GM23248 (cell line): ENCODE measurements around the gene STOML3. TPM values are rescaled to one million over a fixed set of nuclear protein-coding genes. Genes with fewer than 3 reads are reported as not detected.

ENCODE experiments used
- DNase-seq: peaks from one replicate; pipeline ENCODE4 v3.0.0-alpha.2; 2015
- H2AFZ ChIP-seq: fragments of 200-600 bp; sonication (generic); 2 replicates; pipeline ENCODE4 v1.6.1; 2016; ENCODE audit warnings: antibody characterized with exemption
- H3F3A ChIP-seq: fragments of 200-600 bp; sonication (generic); 2 replicates; pipeline ENCODE4 v1.6.1; 2016; ENCODE audit warnings: mild to moderate bottlenecking, antibody characterized with exemption, mixed run types; ENCODE audit not compliant: insufficient read depth
- H3K27ac ChIP-seq: fragments of 200-600 bp; sonication (generic); 2 replicates; pipeline ENCODE4 v1.5.1; 2016; ENCODE audit warnings: mild to moderate bottlenecking
- H3K27me3 ChIP-seq: fragments of 200-600 bp; sonication (generic); replicated peaks from 2 replicates; pipeline ENCODE4 v1.6.1; 2016; ENCODE audit warnings: mild to moderate bottlenecking; ENCODE audit not compliant: insufficient read depth
- H3K36me3 ChIP-seq: fragments of 200-600 bp; sonication (generic); 2 replicates; pipeline ENCODE4 v1.6.1; 2016; ENCODE audit warnings: low read depth, mild to moderate bottlenecking
- H3K4me1 ChIP-seq: fragments of 200-600 bp; sonication (generic); 2 replicates; pipeline ENCODE4 v1.6.1; 2016; ENCODE audit warnings: mild to moderate bottlenecking; ENCODE audit not compliant: insufficient read depth
- H3K4me2 ChIP-seq: fragments of 200-600 bp; sonication (generic); one replicate; pipeline ENCODE4 v1.6.1; 2016; ENCODE audit warnings: mild to moderate bottlenecking; ENCODE audit not compliant: unreplicated experiment
- H3K4me3 ChIP-seq: fragments of 200-600 bp; sonication (generic); 2 replicates; pipeline ENCODE4 v1.5.1; 2016; ENCODE audit warnings: mild to moderate bottlenecking
- H3K79me2 ChIP-seq: fragments of 200-600 bp; sonication (generic); 2 replicates; pipeline ENCODE4 v1.6.1; 2016; ENCODE audit warnings: mild to moderate bottlenecking; ENCODE audit not compliant: insufficient read depth
- H3K9ac ChIP-seq: fragments of 200-600 bp; sonication (generic); 2 replicates; pipeline ENCODE4 v1.6.1; 2016; ENCODE audit warnings: mild to moderate bottlenecking
- H3K9me2 ChIP-seq: fragments of 200-600 bp; sonication (generic); 2 replicates; pipeline ENCODE4 v1.6.1; 2016; ENCODE audit warnings: mixed run types, mild to moderate bottlenecking, moderate library complexity; ENCODE audit not compliant: insufficient read depth
- H3K9me3 ChIP-seq: fragments of 200-600 bp; sonication (generic); one replicate; pipeline ENCODE4 v1.6.1; 2017; ENCODE audit warnings: low read depth
- H4K20me1 ChIP-seq: fragments of 200-600 bp; sonication (generic); 2 replicates; pipeline ENCODE4 v1.6.0; 2016; ENCODE audit not compliant: insufficient read depth
- EZH2 ChIP-seq: fragments of 200-600 bp; sonication (generic); IDR thresholded peaks from 2 replicates; pipeline ENCODE4 v1.6.1; 2018; ENCODE audit warnings: antibody characterized with exemption, mild to moderate bottlenecking; ENCODE audit not compliant: insufficient read depth, poor library complexity, severe bottlenecking
- EZH2phosphoT487 ChIP-seq: fragments of 200-600 bp; sonication (generic); IDR thresholded peaks from 2 replicates; pipeline ENCODE4 v1.6.1; 2018; ENCODE audit warnings: antibody characterized with exemption, moderate library complexity, mild to moderate bottlenecking, low read depth; ENCODE audit not compliant: insufficient read depth
- WGBS, 2 experiments: methylation state at CpG; one replicate each; pipeline ENCODE4 v1.1.6; 2015 to 2017; ENCODE audit warnings: low lambda C conversion rate in 2 of 2, low coverage in 1 of 2; ENCODE audit errors: missing lambda C conversion rate in 2 of 2; 5-methylcytosine and 5-hydroxymethylcytosine counted together
- in situ Hi-C: fragments of 300-500 bp; cut with MboI; formaldehyde crosslinking; loops from 2 replicates; pipeline ENCODE4 v1.15.0; 2020
- polyA plus RNA-seq: library from polyadenylated mRNA; unstranded; fragments of >200 nt; fragmentation: Nextera tagmentation; extraction: Ambion mirVana; gene quantifications from 2 replicates; pipeline ENCODE4 v1.2.1, GENCODE V29; 2016
- total RNA-seq: library from RNA; depleted of rRNA; stranded (reverse); fragments of >200 nt; shearing (Covaris generic); gene quantifications from 2 replicates; pipeline ENCODE4 v1.2.3, GENCODE V29; 2014

The STOML3 gene
- total and polyA plus RNA-seq, 2 experiments from 2014 or later = not detected

GRCh38 chr13:39037880-39038568 is 47.4 kb upstream of the STOML3 start, which contains the start of the genes NHLRC3 and PROSER1:
TSS of gene NHLRC3 (plus strand) at chr13:39038456. CDS start at chr13:39038640, 184 bp downstream.
TSS of gene PROSER1 (minus strand) at chr13:39038089. CDS start at chr13:39037242, 847 bp downstream.
- Histone ChIP-seq H3K4me2 (peak within 1 kb of the TSS; percentile 98), H4K20me1 (0 out of 2 replicates have a peak, but pooled peaks cover 4% of the 10 kb centered on the region), H3K9me2 (no peaks in the 10 kb centered on the region), H3K27ac (peak within 1 kb of the TSS; percentile 65), H3K9me3 (no peaks in the 10 kb centered on the region), H3K27me3 (no peaks in the 10 kb centered on the region), H3K79me2 (peaks cover 58% of the 10 kb centered on the region), H3F3A (no peaks in the 10 kb centered on the region), H3K4me3 (peak within 1 kb of the TSS; percentile 97), H3K36me3 (no peaks in the 10 kb centered on the region), H3K9ac (peak within 1 kb of the TSS; percentile 88), H3K4me1 (peaks cover 17% of the 10 kb centered on the region), H2AFZ (peak within 1 kb of the TSS; percentile 99)
- in situ Hi-C loops = loop anchor here (25.0 kb wide), 1 partner anchor 574 kb away; the partner anchor contains the start of gene LHFPL6
- TF ChIP-seq EZH2phosphoT487 (no peak), EZH2 (no peak)
- peak; percentile 94 for DNase-seq
- WGBS, 2 experiments = 0 to 1% methylated on average over 37 to 41 of the region's 41 CpGs

- H3K9me2 ChIP-seq = no peaks in the 10 kb centered on the region
- no peaks in the 10 kb centered on the region for H3F3A ChIP-seq
- 0 to 1% methylated on average over 9 to 28 of the region's 39 CpGs for WGBS, 2 experiments
- H3K4me2 ChIP-seq = peak overlapping the region; percentile 98
- peak overlapping the region; percentile 88 for H3K9ac ChIP-seq
- H3K4me1 ChIP-seq = peaks cover 17% of the 10 kb centered on the region
- H3K27me3 ChIP-seq = no peaks in the 10 kb centered on the region
- no peaks in the 10 kb centered on the region for H3K36me3 ChIP-seq
- no peaks in the 10 kb centered on the region for H3K9me3 ChIP-seq
- in situ Hi-C loops = loop anchor here (25.0 kb wide), 1 partner anchor 575 kb away; the partner anchor contains the start of gene LHFPL6
- peak overlapping the region; percentile 99 for H2AFZ ChIP-seq
- DNase-seq = peak; percentile 57
- 0 out of 2 replicates have a peak, but pooled peaks cover 4% of the 10 kb centered on the region for H4K20me1 ChIP-seq
- H3K79me2 ChIP-seq = peaks cover 63% of the 10 kb centered on the region
- peak overlapping the region; percentile 97 for H3K4me3 ChIP-seq
- peak overlapping the region; percentile 65 for H3K27ac ChIP-seq
- TF ChIP-seq EZH2 (no peak), EZH2phosphoT487 (no peak)
These were observed 46.8 kb upstream of the STOML3 start for GRCh38 chr13:39037410-39037879.

- DNase-seq = peak; percentile 37
- Histone ChIP-seq H3K9me3 (no peaks in the 10 kb centered on the region), H3K9ac (peak overlapping the region; percentile 88), H3K27ac (0 out of 2 replicates have a peak overlapping the region, but pooled peaks have one; percentile 6), H4K20me1 (0 out of 2 replicates have a peak, but pooled peaks cover 4% of the 10 kb centered on the region), H3K36me3 (no peaks in the 10 kb centered on the region), H3K4me2 (peak overlapping the region; percentile 98), H2AFZ (peak overlapping the region; percentile 99), H3F3A (no peaks in the 10 kb centered on the region), H3K4me1 (peaks cover 17% of the 10 kb centered on the region), H3K27me3 (no peaks in the 10 kb centered on the region), H3K79me2 (peaks cover 75% of the 10 kb centered on the region), H3K4me3 (peak overlapping the region; percentile 97), H3K9me2 (no peaks in the 10 kb centered on the region)
- 4 to 6% methylated on average over 9 of the region's 9 CpGs for WGBS, 2 experiments
- TF ChIP-seq EZH2 = no peak
- no peak for TF ChIP-seq EZH2phosphoT487
- in situ Hi-C loops = loop anchor here (25.0 kb wide), 1 partner anchor 576 kb away; the partner anchor contains the start of gene LHFPL6
These were observed 45.6 kb upstream of the STOML3 start for GRCh38 chr13:39036212-39036611.

GRCh38 chr13:39035799-39036198 is 45.2 kb upstream of the STOML3 start:
- 6 to 19% methylated on average over 2 of the region's 2 CpGs for WGBS, 2 experiments
- H3K4me3 ChIP-seq = peak overlapping the region; percentile 97
- H3K4me1 ChIP-seq = peaks cover 17% of the 10 kb centered on the region
- H3K9ac ChIP-seq = peak overlapping the region; percentile 88
- peak overlapping the region; percentile 99 for H2AFZ ChIP-seq
- no peaks in the 10 kb centered on the region for H3F3A ChIP-seq
- H3K27me3 ChIP-seq = no peaks in the 10 kb centered on the region
- H3K79me2 ChIP-seq = peaks cover 80% of the 10 kb centered on the region
- in situ Hi-C loops = loop anchor here (25.0 kb wide), 1 partner anchor 577 kb away; the partner anchor contains the start of gene LHFPL6
- H3K4me2 ChIP-seq = peak overlapping the region; percentile 98
- H3K9me2 ChIP-seq = no peaks in the 10 kb centered on the region
- no peak overlapping the region for H3K27ac ChIP-seq
- H4K20me1 ChIP-seq = 0 out of 2 replicates have a peak, but pooled peaks cover 4% of the 10 kb centered on the region
- no peak for TF ChIP-seq EZH2phosphoT487
- no peak for TF ChIP-seq EZH2
- DNase-seq = peak; percentile 8
- no peaks in the 10 kb centered on the region for H3K9me3 ChIP-seq
- H3K36me3 ChIP-seq = no peaks in the 10 kb centered on the region
